Right renal cortex interstitium (tissue), 3 donors: ENCODE results near the gene PML. TPM values are rescaled to one million over a fixed set of nuclear protein-coding genes. Genes with fewer than 3 reads are reported as not detected.
"Not testable (repeated sequence)": the region's sequence is repeated elsewhere in the genome, so short reads cannot be mapped to it uniquely, and the experiment has no call there.

Experiments used
- DNase-seq, 3 donors: peaks; one replicate each; pipeline ENCODE4 v3.0.0-alpha.2; 2013; ENCODE audit warnings: low read depth in 3 of 3, low spot score in 2 of 3
- polyA plus RNA-seq, 3 donors: library from polyadenylated mRNA; unstranded; fragments of 120-200 nt; gene quantifications; one replicate each; pipeline ENCODE4 v1.2.1, GENCODE V29; 2013; ENCODE audit not compliant: insufficient read length in 3 of 3

PML gene
- polyA plus RNA-seq, 3 donors: 20.2 to 24.3 (median 23.4) TPM

- no peak for DNase-seq
These were observed 59.0 kb downstream of the PML start for GRCh38 chr15:74053517-74053916.

GRCh38 chr15:74053941-74054529, 59.5 kb downstream of the PML start:
- DNase-seq: no peak

- DNase-seq: no peak
These were observed 61.3 kb downstream of the PML start for GRCh38 chr15:74055804-74056203.

GRCh38 chr15:74056330-74056729, 61.8 kb downstream of the PML start:
- DNase-seq: not testable (repeated sequence)

- DNase-seq: not testable (repeated sequence)
These were observed 64.7 kb downstream of the PML start for GRCh38 chr15:74059050-74059833.

GRCh38 chr15:74060251-74060650, 65.7 kb downstream of the PML start:
- DNase-seq: no peak

GRCh38 chr15:74062236-74062635, 67.7 kb downstream of the PML start:
- no peak for DNase-seq

GRCh38 chr15:74062671-74063070, 68.2 kb downstream of the PML start:
- no peak for DNase-seq

GRCh38 chr15:74063425-74064146, 69.1 kb downstream of the PML start:
- not testable (repeated sequence) for DNase-seq

GRCh38 chr15:74064183-74064582, 69.7 kb downstream of the PML start:
- not testable (repeated sequence) for DNase-seq

GRCh38 chr15:74064822-74065221, 70.3 kb downstream of the PML start:
- not testable (repeated sequence) for DNase-seq

- DNase-seq: not testable (repeated sequence)
These were observed 71.3 kb downstream of the PML start for GRCh38 chr15:74065684-74066411.

- not testable (repeated sequence) for DNase-seq
These were observed 77.1 kb downstream of the PML start for GRCh38 chr15:74071645-74072044.

- DNase-seq: not testable (repeated sequence)
These were observed 77.6 kb downstream of the PML start for GRCh38 chr15:74072132-74072531.

GRCh38 chr15:74072614-74073337, 78.3 kb downstream of the PML start:
- DNase-seq: not testable (repeated sequence)

GRCh38 chr15:74075781-74076180, 81.3 kb downstream of the PML start:
- not testable (repeated sequence) for DNase-seq

GRCh38 chr15:74082450-74082849, 87.9 kb downstream of the PML start, which contains the start of gene GOLGA6A:
GOLGA6A (minus strand) TSS chr15:74082550; CDS start chr15:74082509, 41 bp downstream.
- not testable (repeated sequence) for DNase-seq

- DNase-seq: not testable (repeated sequence)
These were observed 100.1 kb downstream of the PML start for GRCh38 chr15:74094567-74094966.

GRCh38 chr15:74095610-74096009, 101.1 kb downstream of the PML start:
- DNase-seq: not testable (repeated sequence)
